Right lobe of liver (tissue), 6 donors: ENCODE data around the gene EFNA5. TPM values are rescaled to one million over a fixed set of nuclear protein-coding genes. Genes with fewer than 3 reads are reported as not detected.
A peak's percentile ranks its signal among the peaks of the same experiment; 100 is the strongest.

ENCODE experiments used
- ATAC-seq, 4 donors: fragments of 200-7000 bp; cut with Tn5 transposase; one replicate each; pipeline ENCODE4 v1.9.1; 2020; ENCODE audit warnings: mild to moderate bottlenecking in 4 of 4, moderate library complexity in 4 of 4
- DNase-seq, 3 donors: peaks; one replicate each; pipeline ENCODE4 v3.0.0-alpha.2; 2020
- H3K27ac ChIP-seq, 3 donors: fragments of 200-600 bp; one replicate each; pipeline ENCODE4 v1.8.0; 2022
- H3K27me3 ChIP-seq, 2 donors: fragments of 200-600 bp; one replicate each; pipeline ENCODE4 v1.8.0; 2022
- H3K36me3 ChIP-seq, 4 donors: fragments of 200-600 bp; sonication (generic) in 1 of 4; one replicate each; pipeline versions ENCODE4 v1.5.1 to v1.8.0; 2017 to 2022; ENCODE audit warnings: control low read depth in 1 of 4
- H3K4me1 ChIP-seq, 4 donors: fragments of 200-600 bp; sonication (generic) in 1 of 4; one replicate each; pipeline versions ENCODE4 v1.5.1 to v1.8.0; 2017 to 2022; ENCODE audit warnings: control low read depth in 1 of 4
- H3K4me3 ChIP-seq, 3 donors: fragments of 200-600 bp; one replicate each; pipeline ENCODE4 v1.8.0; 2022
- H3K9me3 ChIP-seq, 4 donors: fragments of 200-600 bp; sonication (generic) in 1 of 4; one replicate each; pipeline versions ENCODE4 v1.5.1 to v1.8.0; 2017 to 2022; ENCODE audit warnings: control low read depth in 1 of 4
- CTCF ChIP-seq, 4 donors: fragments of 200-600 bp in 3 of 4; fragments of 450-650 bp in 1 of 4; IDR thresholded peaks; one replicate each; pipeline versions ENCODE4 v1.5.1 to v1.8.0; 2016 to 2022; ENCODE audit warnings: antibody characterized with exemption in 4 of 4, mild to moderate bottlenecking in 2 of 4
- POLR2A ChIP-seq: fragments of 450-650 bp; IDR thresholded peaks from one replicate; pipeline ENCODE4 v1.6.1; 2017; ENCODE audit warnings: antibody characterized with exemption, mild to moderate bottlenecking
- WGBS: methylation state at CpG from one replicate; pipeline ENCODE4 v1.1.6; 2018; ENCODE audit warnings: low coverage, low lambda C conversion rate; ENCODE audit not compliant: insufficient coverage; ENCODE audit errors: missing lambda C conversion rate; 5-methylcytosine and 5-hydroxymethylcytosine counted together
- intact Hi-C, 2 donors: fragments of 100-400 bp; cut with DNase I; formaldehyde crosslinking; loops; one replicate each; pipeline versions ENCODE4 v1.11.2 to v1.14.1; 2022
- total RNA-seq, 6 experiments: library from RNA; depleted of rRNA in 2 of 6; stranded (reverse); fragments of >200 nt in 2 of 6; fragmentation: NEBNext Ultra II Directional in 3 of 6; extraction: Animal tissue kit (Norgen Biotek cat#: 25700) in 3 of 6; gene quantifications; one replicate each; pipeline versions ENCODE4 v1.1.0 to v1.2.4, GENCODE V29; 2016 to 2023
- donor health status: DM: no; HTN: yes; CAD: no.
- donor health status: DM: no; HTN: no; CAD: no.
- donor health status: DM: no; HTN: no; CAD: no.
- donor health status: DM: no; HTN: yes; CAD: no.
- donor health status: DM: no; HTN: yes; CAD: no.

Gene EFNA5
- total RNA-seq, 6 experiments from 2014 or later = 0.18 to 11.7 (median 1.4) TPM

GRCh38 chr5:107668154-107669095, 2.3 kb downstream of the EFNA5 start:
- WGBS = 14% methylated on average over 11 of the region's 11 CpGs
- Histone ChIP-seq H3K4me1 (peaks cover 0 to 51% (median 4%) of the 10 kb centered on the region in 4 donors), H3K27me3 (peaks cover 0 to 27% of the 10 kb centered on the region in 2 donors), H3K27ac (no peak overlapping the region), H3K36me3 (no peaks in the 10 kb centered on the region), H3K9me3 (no peaks in the 10 kb centered on the region), H3K4me3 (peak overlapping the region in 1 of 3 donors; percentile 49)
- DNase-seq = no peak
- intact Hi-C loops = no loop called here
- ATAC-seq = peak in 2 of 4 donors; percentile 7 to 31
- no peak for TF ChIP-seq POLR2A

- WGBS = 42% methylated on average over 3 of the region's 3 CpGs
- ATAC-seq = no peak
- no peak for DNase-seq
- Histone ChIP-seq H3K36me3 (no peaks in the 10 kb centered on the region), H3K27me3 (peaks cover 0 to 11% of the 10 kb centered on the region in 2 donors), H3K27ac (no peak overlapping the region), H3K9me3 (no peaks in the 10 kb centered on the region), H3K4me3 (no peak overlapping the region), H3K4me1 (peaks cover 0 to 32% (median 0%) of the 10 kb centered on the region in 4 donors)
- intact Hi-C loops = no loop called here
- TF ChIP-seq POLR2A (no peak), CTCF (IDR thresholded peaks at IDR 0.05) (no peak)
Measured at GRCh38 chr5:107666051-107666655, 4.6 kb downstream of the EFNA5 start.

- TF ChIP-seq POLR2A (no peak), CTCF (IDR thresholded peaks at IDR 0.05) (no peak)
- DNase-seq = no peak
- Histone ChIP-seq H3K36me3 (no peaks in the 10 kb centered on the region), H3K4me3 (no peak overlapping the region), H3K27ac (no peak overlapping the region), H3K27me3 (peaks cover 0 to 9% of the 10 kb centered on the region in 2 donors), H3K4me1 (peaks cover 0 to 23% (median 0%) of the 10 kb centered on the region in 4 donors), H3K9me3 (no peaks in the 10 kb centered on the region)
- 69% methylated on average over 2 of the region's 2 CpGs for WGBS
- intact Hi-C loops = no loop called here
- no peak for ATAC-seq
Measured at GRCh38 chr5:107665036-107665570, 5.6 kb downstream of the EFNA5 start.

- H3K9me3 ChIP-seq = no peaks in the 10 kb centered on the region
- DNase-seq (no peak), ATAC-seq (no peak)
- intact Hi-C loops = no loop called here
- H3K4me1 ChIP-seq = peaks cover 0 to 9% (median 0%) of the 10 kb centered on the region in 4 donors
- no peak overlapping the region for H3K27ac ChIP-seq
- no peak overlapping the region for H3K4me3 ChIP-seq
- TF ChIP-seq CTCF (IDR thresholded peaks at IDR 0.05) = no peak
- no peak for TF ChIP-seq POLR2A
- WGBS = 28% methylated on average over 1 of the region's 1 CpG
- H3K27me3 ChIP-seq = no peaks in the 10 kb centered on the region
- H3K36me3 ChIP-seq = no peaks in the 10 kb centered on the region
Measured at GRCh38 chr5:107663697-107664096, 7.0 kb downstream of the EFNA5 start.
